ENCODE results near the gene TMEM63C. TPM values are rescaled to one million over a fixed set of nuclear protein-coding genes. Genes with fewer than 3 reads are reported as not detected.

The TMEM63C gene
- total RNA-seq, 4 donors from 2014 or later: 3.3 to 43.7 (median 11.3) TPM

DNA sequence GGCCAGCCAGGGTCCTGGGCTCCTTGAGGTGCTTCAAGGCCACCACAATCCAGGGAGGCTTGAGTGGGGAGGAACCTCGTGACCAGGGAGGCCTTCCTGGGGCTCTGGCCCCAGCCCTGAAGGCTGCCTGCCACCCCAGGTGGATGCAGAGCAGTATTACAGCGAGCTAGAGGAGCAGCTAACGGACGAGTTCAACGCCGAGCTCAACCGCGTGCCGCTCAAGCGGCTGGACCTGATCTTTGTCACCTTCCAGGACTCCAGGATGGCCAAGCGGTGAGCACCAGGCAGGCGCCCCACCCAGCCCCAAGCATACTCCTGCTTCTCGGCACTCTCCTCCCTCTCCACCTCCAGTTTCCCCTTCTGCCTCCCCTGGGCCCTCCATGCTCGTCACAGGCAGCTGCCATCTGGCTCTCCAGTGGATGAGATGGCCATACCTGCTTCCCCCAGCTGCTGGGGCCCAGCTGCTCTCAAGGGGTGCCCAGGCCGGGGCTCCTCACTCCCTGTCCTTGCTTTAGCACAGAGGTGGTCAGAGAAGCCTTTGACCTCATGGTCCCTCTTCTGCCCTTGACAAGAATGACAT, 58.8 kb downstream of the TMEM63C start:
- no peaks in the 10 kb centered on the region for H3K4me1 ChIP-seq
- H3K4me3 ChIP-seq: no peak overlapping the region
- H3K36me3 ChIP-seq: no peaks in the 10 kb centered on the region
- TF ChIP-seq POLR2A (IDR thresholded peaks at IDR 0.05): no peak
- TF ChIP-seq, protein P1, sequence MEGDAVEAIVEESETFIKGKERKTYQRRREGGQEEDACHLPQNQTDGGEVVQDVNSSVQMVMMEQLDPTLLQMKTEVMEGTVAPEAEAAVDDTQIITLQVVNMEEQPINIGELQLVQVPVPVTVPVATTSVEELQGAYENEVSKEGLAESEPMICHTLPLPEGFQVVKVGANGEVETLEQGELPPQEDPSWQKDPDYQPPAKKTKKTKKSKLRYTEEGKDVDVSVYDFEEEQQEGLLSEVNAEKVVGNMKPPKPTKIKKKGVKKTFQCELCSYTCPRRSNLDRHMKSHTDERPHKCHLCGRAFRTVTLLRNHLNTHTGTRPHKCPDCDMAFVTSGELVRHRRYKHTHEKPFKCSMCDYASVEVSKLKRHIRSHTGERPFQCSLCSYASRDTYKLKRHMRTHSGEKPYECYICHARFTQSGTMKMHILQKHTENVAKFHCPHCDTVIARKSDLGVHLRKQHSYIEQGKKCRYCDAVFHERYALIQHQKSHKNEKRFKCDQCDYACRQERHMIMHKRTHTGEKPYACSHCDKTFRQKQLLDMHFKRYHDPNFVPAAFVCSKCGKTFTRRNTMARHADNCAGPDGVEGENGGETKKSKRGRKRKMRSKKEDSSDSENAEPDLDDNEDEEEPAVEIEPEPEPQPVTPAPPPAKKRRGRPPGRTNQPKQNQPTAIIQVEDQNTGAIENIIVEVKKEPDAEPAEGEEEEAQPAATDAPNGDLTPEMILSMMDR (IDR thresholded peaks at IDR 0.05): no peak
- no peaks in the 10 kb centered on the region for H3K9me3 ChIP-seq
- no peak overlapping the region for H3K27ac ChIP-seq
- no peaks in the 10 kb centered on the region for H3K27me3 ChIP-seq
- DNase-seq: no peak

DNA sequence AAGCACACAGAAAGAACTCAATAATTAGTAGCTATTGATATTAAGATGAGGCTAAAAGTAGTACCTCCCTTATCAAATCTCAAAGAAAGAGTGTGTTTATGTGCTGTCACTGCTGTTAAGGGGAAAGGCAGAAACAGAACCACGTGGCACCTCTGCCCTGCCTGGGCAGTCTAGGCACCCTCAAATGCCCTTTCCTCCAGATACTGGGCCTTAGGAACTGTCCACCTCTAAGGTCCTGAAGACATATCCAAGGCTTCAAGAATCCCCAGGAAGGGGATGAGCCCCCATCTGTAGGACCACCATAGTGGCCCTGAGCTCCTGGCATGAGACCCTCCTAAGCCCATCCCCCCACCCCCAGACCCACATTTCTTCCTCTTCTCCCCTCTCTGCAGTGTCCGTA, 60.4 kb downstream of the TMEM63C start:
- Histone ChIP-seq H3K9me3 (no peaks in the 10 kb centered on the region), H3K27me3 (no peaks in the 10 kb centered on the region), H3K36me3 (no peaks in the 10 kb centered on the region), H3K4me1 (no peaks in the 10 kb centered on the region), H3K27ac (no peak overlapping the region), H3K4me3 (no peak overlapping the region)
- TF ChIP-seq, protein P1 (IDR thresholded peaks at IDR 0.05): no peak
- no peak for TF ChIP-seq POLR2A (IDR thresholded peaks at IDR 0.05)
- DNase-seq: no peak

DNA sequence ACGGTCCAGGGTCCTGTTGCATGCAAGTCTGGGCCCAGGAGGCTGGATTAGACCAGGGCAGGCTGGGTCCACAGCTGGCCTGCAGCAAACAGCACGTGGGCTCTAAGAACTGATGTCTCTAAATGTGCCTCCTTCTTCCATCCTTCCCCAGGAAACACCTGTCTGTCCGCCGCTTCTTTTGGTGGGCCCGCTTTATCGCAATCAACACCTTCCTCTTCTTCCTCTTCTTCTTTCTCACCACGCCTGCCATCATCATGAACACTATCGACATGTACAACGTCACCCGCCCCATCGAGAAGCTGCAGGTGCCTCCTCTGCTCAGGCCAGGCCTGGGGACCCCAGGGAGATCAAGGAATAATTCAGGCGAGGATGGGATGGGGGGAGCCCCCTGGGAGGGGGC, 61.2 kb downstream of the TMEM63C start:
- Histone ChIP-seq H3K27me3 (no peaks in the 10 kb centered on the region), H3K4me1 (no peaks in the 10 kb centered on the region), H3K27ac (no peak overlapping the region), H3K9me3 (no peaks in the 10 kb centered on the region), H3K4me3 (no peak overlapping the region), H3K36me3 (no peaks in the 10 kb centered on the region)
- no peak for TF ChIP-seq POLR2A (IDR thresholded peaks at IDR 0.05)
- TF ChIP-seq, protein P1 (IDR thresholded peaks at IDR 0.05): no peak
- DNase-seq: peak in 1 of 3 donors; percentile 46

DNA sequence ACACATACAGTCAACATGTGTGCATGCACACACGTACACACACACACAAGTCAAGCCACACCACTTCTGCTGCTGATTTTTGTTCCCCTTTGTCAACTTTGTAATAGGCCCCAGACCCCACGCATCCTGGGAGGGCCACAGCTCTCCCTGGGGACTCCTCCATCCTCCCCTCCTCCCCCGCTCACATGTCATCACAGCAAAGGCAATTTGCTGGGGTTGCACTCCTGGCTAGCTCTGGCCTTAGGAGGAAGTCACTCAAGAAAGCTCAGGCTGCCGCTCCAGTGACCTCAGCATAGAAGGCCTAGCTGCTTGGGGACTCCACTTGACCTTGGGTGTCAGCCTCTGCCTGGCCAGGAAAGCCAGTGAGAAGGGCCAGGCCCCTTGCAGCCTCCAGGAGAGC, 62.3 kb downstream of the TMEM63C start:
- H3K4me3 ChIP-seq: no peak overlapping the region
- DNase-seq: peak in 2 of 3 donors; percentile 57 to 70
- no peaks in the 10 kb centered on the region for H3K9me3 ChIP-seq
- no peaks in the 10 kb centered on the region for H3K4me1 ChIP-seq
- peak overlapping the region in 1 of 4 donors; percentile 55 for H3K27ac ChIP-seq
- H3K27me3 ChIP-seq: no peaks in the 10 kb centered on the region
- H3K36me3 ChIP-seq: no peaks in the 10 kb centered on the region
- TF ChIP-seq POLR2A (IDR thresholded peaks at IDR 0.05): no peak
- TF ChIP-seq, protein P1 (IDR thresholded peaks at IDR 0.05): no peak

DNA sequence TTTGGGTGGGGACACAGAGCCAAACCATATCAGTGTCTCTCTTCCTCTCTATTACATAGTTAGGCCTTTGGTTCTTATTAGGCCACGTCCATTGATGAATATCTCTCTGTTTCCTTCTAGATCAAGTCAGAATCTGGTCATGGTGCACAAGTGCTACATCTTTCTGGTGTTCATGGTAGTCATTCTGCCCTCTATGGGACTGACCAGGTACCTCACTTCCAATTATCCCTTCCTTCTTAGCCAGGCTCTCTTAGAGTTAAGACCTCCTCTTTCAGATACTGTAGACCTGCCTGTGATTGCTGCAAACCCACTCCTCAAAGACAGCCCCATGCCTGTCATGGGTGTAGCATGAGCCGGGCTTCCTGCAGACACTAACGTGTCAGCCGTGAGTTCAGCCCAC, 64.2 kb downstream of the TMEM63C start:
- no peak for TF ChIP-seq POLR2A (IDR thresholded peaks at IDR 0.05)
- TF ChIP-seq, protein P1 (IDR thresholded peaks at IDR 0.05): peak in 1 of 6 experiments; percentile 2
- no peaks in the 10 kb centered on the region for H3K27me3 ChIP-seq
- no peaks in the 10 kb centered on the region for H3K36me3 ChIP-seq
- no peak for DNase-seq
- H3K27ac ChIP-seq: no peak overlapping the region
- H3K9me3 ChIP-seq: no peaks in the 10 kb centered on the region
- no peaks in the 10 kb centered on the region for H3K4me1 ChIP-seq
- H3K4me3 ChIP-seq: no peak overlapping the region

DNA sequence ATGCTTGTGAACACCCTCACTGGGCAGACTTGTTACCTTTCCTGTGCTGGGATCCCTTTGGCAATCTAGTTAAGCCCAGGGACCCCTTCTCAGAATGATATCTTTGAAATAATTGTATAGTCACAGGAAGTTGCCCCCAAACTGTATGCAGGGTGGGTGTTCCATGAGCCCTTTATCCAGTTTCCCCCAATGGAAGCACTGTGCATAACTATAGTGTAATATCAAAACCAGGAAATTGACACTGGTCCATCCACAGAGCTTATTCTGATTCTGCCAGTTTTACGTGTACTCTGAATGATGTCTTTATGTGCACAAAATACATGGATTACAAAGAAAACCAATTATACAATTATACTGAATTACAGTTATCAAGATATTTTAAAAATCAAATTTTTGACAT, 65.2 kb downstream of the TMEM63C start:
- TF ChIP-seq POLR2A (IDR thresholded peaks at IDR 0.05): no peak
- TF ChIP-seq, protein P1 (IDR thresholded peaks at IDR 0.05): no peak
- Histone ChIP-seq H3K9me3 (no peaks in the 10 kb centered on the region), H3K36me3 (no peaks in the 10 kb centered on the region), H3K27ac (no peak overlapping the region), H3K4me1 (no peaks in the 10 kb centered on the region), H3K27me3 (no peaks in the 10 kb centered on the region), H3K4me3 (no peak overlapping the region)
- no peak for DNase-seq
